HepG2 (cell line): Measurements from ENCODE around the gene MLXIPL. TPM values are rescaled to one million over a fixed set of nuclear protein-coding genes. Genes with fewer than 3 reads are reported as not detected.

ENCODE experiments used
- AGO2 ChIP-seq: fragments of 200-400 bp; formaldehyde crosslinking; optimal IDR thresholded peaks from 2 replicates; pipeline ENCODE3; 2017; ENCODE audit warnings: mild to moderate bottlenecking, low read depth, low read length, moderate library complexity
- CENPT ChIP-seq: sonication (generic); formaldehyde crosslinking; IDR thresholded peaks from 2 replicates; pipeline ENCODE4 v1.8.0; 2022; ENCODE audit warnings: low read depth, mild to moderate bottlenecking, moderate library complexity, missing genetic modification reagents
- CHD4 ChIP-seq: fragments of 200-600 bp; sonication (generic); IDR thresholded peaks from 2 replicates; pipeline ENCODE4 v1.7.0; 2017; ENCODE audit warnings: mild to moderate bottlenecking, low read length, borderline replicate concordance
- FOSL2 ChIP-seq: sonication (generic); formaldehyde crosslinking; IDR thresholded peaks from 2 replicates; pipeline ENCODE4 v1.4.0; 2020; ENCODE audit warnings: missing genetic modification reagents
- KDM6A ChIP-seq: IDR thresholded peaks from 2 replicates; pipeline ENCODE4 v1.6.1; 2016; ENCODE audit warnings: low read depth
- ZMYM2 ChIP-seq: sonication (generic); formaldehyde crosslinking; IDR thresholded peaks from 2 replicates; pipeline ENCODE4 v1.8.0; 2022; ENCODE audit warnings: mild to moderate bottlenecking, missing genetic modification reagents
- ZNF75D ChIP-seq: sonication (generic); formaldehyde crosslinking; IDR thresholded peaks from 2 replicates; pipeline ENCODE4 v1.8.1; 2023; ENCODE audit warnings: missing genetic modification reagents, mild to moderate bottlenecking, borderline replicate concordance
- polyA plus RNA-seq, 8 experiments: library from polyadenylated mRNA; depleted of rRNA in 3 of 8; stranded (reverse) in 7 of 8; unstranded in 1 of 8; fragments of >200 nt; fragmentation: Illumina TruSeq in 4 of 8; extraction: Trizol in 4 of 8; gene quantifications; 2 replicates each; pipeline versions ENCODE4 v1.2.1 to v1.2.3, GENCODE V29; 2011 to 2016; ENCODE audit warnings: low read depth in 4 of 8, missing spikeins in 1 of 8, mixed read lengths in 1 of 8; ENCODE audit not compliant: insufficient read depth in 1 of 8
- total RNA-seq, 5 experiments: library from RNA; depleted of rRNA; stranded (reverse); fragments of >200 nt; fragmentation: Illumina TruSeq; extraction: Trizol; gene quantifications; 2 replicates each; pipeline ENCODE4 v1.2.3, GENCODE V29; 2016; ENCODE audit warnings: low read depth in 1 of 5
- TF ChIP-seq, protein P1 (sequence below): sonication (generic); formaldehyde crosslinking; IDR thresholded peaks from 2 replicates; pipeline ENCODE4; 2020; ENCODE audit warnings: missing genetic modification reagents, mild to moderate bottlenecking, borderline replicate concordance
- TF ChIP-seq, protein P2 (sequence below): sonication (generic); formaldehyde crosslinking; IDR thresholded peaks from 2 replicates; pipeline ENCODE4 v1.5.0; 2020; ENCODE audit warnings: missing genetic modification reagents, mild to moderate bottlenecking, borderline replicate concordance
- TF ChIP-seq, protein P3 (sequence below): sonication (generic); formaldehyde crosslinking; IDR thresholded peaks from 2 replicates; pipeline ENCODE4 v1.5.1; 2020; ENCODE audit warnings: mild to moderate bottlenecking, missing genetic modification reagents, borderline replicate concordance
- TF ChIP-seq, protein P4 (sequence below): sonication (generic); formaldehyde crosslinking; IDR thresholded peaks from 2 replicates; pipeline ENCODE4 v1.4.0; 2020; ENCODE audit warnings: missing genetic modification reagents, borderline replicate concordance
- TF ChIP-seq, protein P5 (sequence below): sonication (generic); formaldehyde crosslinking; IDR thresholded peaks from 2 replicates; pipeline ENCODE4 v1.5.0; 2020; ENCODE audit warnings: mild to moderate bottlenecking, missing genetic modification reagents, borderline replicate concordance

Gene MLXIPL
- total and polyA plus RNA-seq, 2 of the 13 experiments (the other 11 are each of a cell fraction or from before 2014, with no cell fraction given) = 51.6 to 60.1 TPM

DNA sequence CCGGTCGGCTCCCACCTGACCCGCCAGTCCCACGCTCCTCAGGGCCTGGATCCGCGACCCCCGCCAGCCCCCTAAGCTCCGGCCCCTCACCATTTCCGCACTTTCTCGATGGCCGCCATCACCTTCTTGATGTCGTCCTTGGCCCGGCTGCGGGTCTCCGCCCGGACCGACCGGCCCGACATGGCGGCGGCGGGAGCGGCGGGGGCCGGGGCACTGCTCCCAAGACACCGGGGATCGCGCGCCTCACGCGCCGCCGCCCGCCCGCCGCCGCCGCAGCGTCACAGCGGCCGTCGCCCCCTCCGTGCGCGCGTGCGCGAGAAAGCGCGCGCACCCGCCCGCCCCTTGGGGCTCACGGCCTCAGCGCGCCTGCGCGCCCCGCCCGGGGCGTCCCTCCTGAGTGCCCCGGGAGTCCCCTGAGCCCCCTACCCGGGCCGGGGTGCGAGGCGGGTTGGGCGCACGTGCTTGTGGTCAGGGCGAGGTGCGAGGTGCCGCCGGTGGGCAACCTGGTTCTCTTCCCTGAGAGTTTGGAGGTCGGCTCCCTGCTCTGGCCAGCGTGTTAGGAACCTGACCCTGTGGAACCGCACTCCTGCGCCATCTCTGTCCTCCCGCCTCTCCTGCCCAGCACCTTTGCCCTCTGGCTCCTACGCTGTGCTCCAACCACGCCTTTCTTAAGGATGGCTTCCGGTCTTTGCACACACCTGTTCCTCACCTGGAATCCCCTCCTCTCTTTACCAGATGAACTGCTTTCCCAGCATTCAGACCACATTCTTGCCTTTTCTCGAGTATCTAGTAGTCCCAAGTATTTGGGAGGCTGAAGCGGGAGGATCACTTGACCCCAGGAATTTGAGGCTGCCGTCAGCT, 66.7 kb downstream of the MLXIPL start, which contains the start of gene BCL7B (continued):
- TF ChIP-seq, protein P1, sequence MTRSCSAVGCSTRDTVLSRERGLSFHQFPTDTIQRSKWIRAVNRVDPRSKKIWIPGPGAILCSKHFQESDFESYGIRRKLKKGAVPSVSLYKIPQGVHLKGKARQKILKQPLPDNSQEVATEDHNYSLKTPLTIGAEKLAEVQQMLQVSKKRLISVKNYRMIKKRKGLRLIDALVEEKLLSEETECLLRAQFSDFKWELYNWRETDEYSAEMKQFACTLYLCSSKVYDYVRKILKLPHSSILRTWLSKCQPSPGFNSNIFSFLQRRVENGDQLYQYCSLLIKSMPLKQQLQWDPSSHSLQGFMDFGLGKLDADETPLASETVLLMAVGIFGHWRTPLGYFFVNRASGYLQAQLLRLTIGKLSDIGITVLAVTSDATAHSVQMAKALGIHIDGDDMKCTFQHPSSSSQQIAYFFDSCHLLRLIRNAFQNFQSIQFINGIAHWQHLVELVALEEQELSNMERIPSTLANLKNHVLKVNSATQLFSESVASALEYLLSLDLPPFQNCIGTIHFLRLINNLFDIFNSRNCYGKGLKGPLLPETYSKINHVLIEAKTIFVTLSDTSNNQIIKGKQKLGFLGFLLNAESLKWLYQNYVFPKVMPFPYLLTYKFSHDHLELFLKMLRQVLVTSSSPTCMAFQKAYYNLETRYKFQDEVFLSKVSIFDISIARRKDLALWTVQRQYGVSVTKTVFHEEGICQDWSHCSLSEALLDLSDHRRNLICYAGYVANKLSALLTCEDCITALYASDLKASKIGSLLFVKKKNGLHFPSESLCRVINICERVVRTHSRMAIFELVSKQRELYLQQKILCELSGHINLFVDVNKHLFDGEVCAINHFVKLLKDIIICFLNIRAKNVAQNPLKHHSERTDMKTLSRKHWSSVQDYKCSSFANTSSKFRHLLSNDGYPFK (CRISPR knock-in tag) = peak; percentile 70
- TF ChIP-seq ZMYM2 (CRISPR knock-in tag) (peak; percentile 83), ZNF75D (CRISPR knock-in tag) (no peak), CHD4 (no peak), KDM6A (no peak), AGO2 (peak; percentile 75), CENPT (CRISPR knock-in tag) (peak; percentile 97), FOSL2 (CRISPR knock-in tag) (peak; percentile 39; the same call in 1 of the 2 replicates)
- TF ChIP-seq, protein P2, sequence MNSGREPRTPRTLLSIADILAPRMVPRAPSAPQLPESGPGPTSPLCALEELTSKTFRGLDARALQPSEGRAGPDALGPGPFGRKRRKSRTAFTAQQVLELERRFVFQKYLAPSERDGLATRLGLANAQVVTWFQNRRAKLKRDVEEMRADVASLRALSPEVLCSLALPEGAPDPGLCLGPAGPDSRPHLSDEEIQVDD (CRISPR knock-in tag) = peak; percentile 93; the same call in 1 of the 2 replicates
- TF ChIP-seq, protein P3, sequence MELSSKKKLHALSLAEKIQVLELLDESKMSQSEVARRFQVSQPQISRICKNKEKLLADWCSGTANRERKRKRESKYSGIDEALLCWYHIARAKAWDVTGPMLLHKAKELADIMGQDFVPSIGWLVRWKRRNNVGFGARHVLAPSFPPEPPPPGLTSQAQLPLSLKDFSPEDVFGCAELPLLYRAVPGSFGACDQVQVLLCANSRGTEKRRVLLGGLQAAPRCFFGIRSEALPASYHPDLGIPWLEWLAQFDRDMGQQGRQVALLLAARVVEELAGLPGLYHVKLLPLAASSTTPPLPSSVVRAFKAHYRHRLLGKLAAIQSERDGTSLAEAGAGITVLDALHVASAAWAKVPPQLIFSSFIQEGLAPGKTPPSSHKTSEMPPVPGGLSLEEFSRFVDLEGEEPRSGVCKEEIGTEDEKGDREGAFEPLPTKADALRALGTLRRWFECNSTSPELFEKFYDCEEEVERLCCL = no peak
- TF ChIP-seq, protein P4, sequence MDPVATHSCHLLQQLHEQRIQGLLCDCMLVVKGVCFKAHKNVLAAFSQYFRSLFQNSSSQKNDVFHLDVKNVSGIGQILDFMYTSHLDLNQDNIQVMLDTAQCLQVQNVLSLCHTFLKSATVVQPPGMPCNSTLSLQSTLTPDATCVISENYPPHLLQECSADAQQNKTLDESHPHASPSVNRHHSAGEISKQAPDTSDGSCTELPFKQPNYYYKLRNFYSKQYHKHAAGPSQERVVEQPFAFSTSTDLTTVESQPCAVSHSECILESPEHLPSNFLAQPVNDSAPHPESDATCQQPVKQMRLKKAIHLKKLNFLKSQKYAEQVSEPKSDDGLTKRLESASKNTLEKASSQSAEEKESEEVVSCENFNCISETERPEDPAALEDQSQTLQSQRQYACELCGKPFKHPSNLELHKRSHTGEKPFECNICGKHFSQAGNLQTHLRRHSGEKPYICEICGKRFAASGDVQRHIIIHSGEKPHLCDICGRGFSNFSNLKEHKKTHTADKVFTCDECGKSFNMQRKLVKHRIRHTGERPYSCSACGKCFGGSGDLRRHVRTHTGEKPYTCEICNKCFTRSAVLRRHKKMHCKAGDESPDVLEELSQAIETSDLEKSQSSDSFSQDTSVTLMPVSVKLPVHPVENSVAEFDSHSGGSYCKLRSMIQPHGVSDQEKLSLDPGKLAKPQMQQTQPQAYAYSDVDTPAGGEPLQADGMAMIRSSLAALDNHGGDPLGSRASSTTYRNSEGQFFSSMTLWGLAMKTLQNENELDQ (CRISPR knock-in tag) = no peak; the same call in 1 of the 2 replicates
- TF ChIP-seq, protein P5, sequence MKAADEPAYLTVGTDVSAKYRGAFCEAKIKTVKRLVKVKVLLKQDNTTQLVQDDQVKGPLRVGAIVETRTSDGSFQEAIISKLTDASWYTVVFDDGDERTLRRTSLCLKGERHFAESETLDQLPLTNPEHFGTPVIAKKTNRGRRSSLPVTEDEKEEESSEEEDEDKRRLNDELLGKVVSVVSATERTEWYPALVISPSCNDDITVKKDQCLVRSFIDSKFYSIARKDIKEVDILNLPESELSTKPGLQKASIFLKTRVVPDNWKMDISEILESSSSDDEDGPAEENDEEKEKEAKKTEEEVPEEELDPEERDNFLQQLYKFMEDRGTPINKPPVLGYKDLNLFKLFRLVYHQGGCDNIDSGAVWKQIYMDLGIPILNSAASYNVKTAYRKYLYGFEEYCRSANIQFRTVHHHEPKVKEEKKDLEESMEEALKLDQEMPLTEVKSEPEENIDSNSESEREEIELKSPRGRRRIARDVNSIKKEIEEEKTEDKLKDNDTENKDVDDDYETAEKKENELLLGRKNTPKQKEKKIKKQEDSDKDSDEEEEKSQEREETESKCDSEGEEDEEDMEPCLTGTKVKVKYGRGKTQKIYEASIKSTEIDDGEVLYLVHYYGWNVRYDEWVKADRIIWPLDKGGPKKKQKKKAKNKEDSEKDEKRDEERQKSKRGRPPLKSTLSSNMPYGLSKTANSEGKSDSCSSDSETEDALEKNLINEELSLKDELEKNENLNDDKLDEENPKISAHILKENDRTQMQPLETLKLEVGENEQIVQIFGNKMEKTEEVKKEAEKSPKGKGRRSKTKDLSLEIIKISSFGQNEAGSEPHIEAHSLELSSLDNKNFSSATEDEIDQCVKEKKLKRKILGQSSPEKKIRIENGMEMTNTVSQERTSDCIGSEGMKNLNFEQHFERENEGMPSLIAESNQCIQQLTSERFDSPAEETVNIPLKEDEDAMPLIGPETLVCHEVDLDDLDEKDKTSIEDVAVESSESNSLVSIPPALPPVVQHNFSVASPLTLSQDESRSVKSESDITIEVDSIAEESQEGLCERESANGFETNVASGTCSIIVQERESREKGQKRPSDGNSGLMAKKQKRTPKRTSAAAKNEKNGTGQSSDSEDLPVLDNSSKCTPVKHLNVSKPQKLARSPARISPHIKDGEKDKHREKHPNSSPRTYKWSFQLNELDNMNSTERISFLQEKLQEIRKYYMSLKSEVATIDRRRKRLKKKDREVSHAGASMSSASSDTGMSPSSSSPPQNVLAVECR (CRISPR knock-in tag) = no peak; the same call in 1 of the 2 replicates
